ENCODE measurements around the gene STUM. TPM values are rescaled to one million over a fixed set of nuclear protein-coding genes. Genes with fewer than 3 reads are reported as not detected.

Gene STUM
- polyA plus RNA-seq, 1 experiment = not detected

GRCh38 chr1:226580625-226581270 lies 32.2 kb downstream of the STUM start:
- no peak for TF ChIP-seq CTCF (IDR thresholded peaks at IDR 0.05; ENCODE audit: insufficient read depth, low read depth, low read length)
- Histone ChIP-seq H3K4me3 (ENCODE audit: low read depth, low read length) (no peak overlapping the region), H3K36me3 (ENCODE audit: control insufficient read depth, insufficient read depth, low read length) (no peaks in the 10 kb centered on the region), H3K27me3 (ENCODE audit: control insufficient read depth, insufficient read depth, low read length) (peaks cover 3% of the 10 kb centered on the region)
- no peak for DNase-seq (ENCODE audit: low read depth)
- CTCF ChIA-PET = interaction anchor here (1.2 to 1.5 kb wide), 2 partner anchors 11 to 28 kb away, joined by 3 to 4 read pairs; no protein-coding TSS in a partner anchor
- POLR2A ChIA-PET = no interaction called here

- no peak for TF ChIP-seq CTCF (IDR thresholded peaks at IDR 0.05; ENCODE audit: insufficient read depth, low read depth, low read length)
- Histone ChIP-seq H3K4me3 (ENCODE audit: low read depth, low read length) (no peak overlapping the region), H3K27me3 (ENCODE audit: control insufficient read depth, insufficient read depth, low read length) (peaks cover 3% of the 10 kb centered on the region), H3K36me3 (ENCODE audit: control insufficient read depth, insufficient read depth, low read length) (no peaks in the 10 kb centered on the region)
- CTCF ChIA-PET = interaction anchor here (1.2 kb wide), 1 partner anchor 27 kb away, joined by 3 read pairs; no protein-coding TSS in a partner anchor
- POLR2A ChIA-PET = no interaction called here
- DNase-seq (ENCODE audit: low read depth) = no peak
Measured at GRCh38 chr1:226581650-226582330, 33.2 kb downstream of the STUM start.

GRCh38 chr1:226582966-226583365 lies 34.4 kb downstream of the STUM start:
- ChIA-PET POLR2A (no interaction called here), CTCF (interaction anchor here (0.7 kb wide), 2 partner anchors 14 to 26 kb away, joined by 3 read pairs; no protein-coding TSS in a partner anchor)
- no peak for TF ChIP-seq CTCF (IDR thresholded peaks at IDR 0.05; ENCODE audit: insufficient read depth, low read depth, low read length)
- DNase-seq (ENCODE audit: low read depth) = no peak
- no peaks in the 10 kb centered on the region for H3K36me3 ChIP-seq (ENCODE audit: control insufficient read depth, insufficient read depth, low read length)
- peaks cover 3% of the 10 kb centered on the region for H3K27me3 ChIP-seq (ENCODE audit: control insufficient read depth, insufficient read depth, low read length)
- H3K4me3 ChIP-seq (ENCODE audit: low read depth, low read length) = no peak overlapping the region

- ChIA-PET POLR2A (no interaction called here), CTCF (interaction anchor here (1.0 kb wide), 1 partner anchor 58 kb away, joined by 3 read pairs; no protein-coding TSS in a partner anchor)
- Histone ChIP-seq H3K27me3 (ENCODE audit: control insufficient read depth, insufficient read depth, low read length) (peaks cover 3% of the 10 kb centered on the region), H3K4me3 (ENCODE audit: low read depth, low read length) (no peak overlapping the region), H3K36me3 (ENCODE audit: control insufficient read depth, insufficient read depth, low read length) (no peaks in the 10 kb centered on the region)
- DNase-seq (ENCODE audit: low read depth) = no peak
- no peak for TF ChIP-seq CTCF (IDR thresholded peaks at IDR 0.05; ENCODE audit: insufficient read depth, low read depth, low read length)
Measured at GRCh38 chr1:226584164-226584563, 35.6 kb downstream of the STUM start.

GRCh38 chr1:226586116-226586515 lies 37.6 kb downstream of the STUM start:
- ChIA-PET CTCF (interaction anchor here (0.9 to 1.8 kb wide), 3 partner anchors 13 to 47 kb away, joined by 3 to 4 read pairs (median 3); no protein-coding TSS in a partner anchor), POLR2A (no interaction called here)
- H3K4me3 ChIP-seq (ENCODE audit: low read depth, low read length) = no peak overlapping the region
- no peaks in the 10 kb centered on the region for H3K36me3 ChIP-seq (ENCODE audit: control insufficient read depth, insufficient read depth, low read length)
- no peak for DNase-seq (ENCODE audit: low read depth)
- H3K27me3 ChIP-seq (ENCODE audit: control insufficient read depth, insufficient read depth, low read length) = peaks cover 4% of the 10 kb centered on the region; the same call in 1 of the 2 replicates
- no peak for TF ChIP-seq CTCF (IDR thresholded peaks at IDR 0.05; ENCODE audit: insufficient read depth, low read depth, low read length)

Data from BJ (cell line).